Measurements from ENCODE around the gene OBSL1.

Gene OBSL1

DNA sequence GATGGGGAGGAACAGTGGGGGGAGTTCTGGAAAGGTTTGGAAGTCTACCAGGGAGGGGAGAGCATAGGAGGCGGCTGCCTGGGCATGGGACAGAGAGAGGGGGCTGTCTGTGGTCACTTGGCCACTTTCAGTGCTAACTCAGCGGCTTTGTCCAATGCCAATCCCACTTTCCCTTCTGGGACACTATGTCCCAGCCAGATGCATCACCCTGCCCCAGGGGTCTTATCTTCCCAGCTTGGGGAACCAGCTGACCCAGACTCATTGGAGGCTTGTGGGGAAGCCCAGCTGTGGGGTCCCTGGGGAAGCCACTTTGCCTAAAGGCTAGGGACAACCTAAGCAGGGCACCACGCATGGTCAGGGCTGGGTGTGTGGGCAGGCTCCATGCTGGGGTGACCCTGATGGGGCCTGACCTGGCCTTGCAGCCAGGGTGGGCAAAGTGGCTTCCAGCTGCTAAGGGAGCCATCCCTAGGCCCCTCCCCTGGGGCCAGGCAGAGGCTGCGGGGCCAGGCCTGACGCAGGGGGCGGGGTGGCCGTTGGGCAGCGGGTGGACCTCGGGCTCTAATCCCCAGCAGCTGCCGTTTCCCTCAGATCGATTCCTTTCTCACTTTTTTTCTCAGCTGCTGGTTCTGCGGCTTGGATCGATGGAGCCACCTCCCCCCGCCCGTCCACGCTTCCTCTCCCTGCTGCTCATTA lies 58.7 kb downstream of the OBSL1 start:
- no peak for DNase-seq (ENCODE audit: low read depth in 2 of 2)

DNA sequence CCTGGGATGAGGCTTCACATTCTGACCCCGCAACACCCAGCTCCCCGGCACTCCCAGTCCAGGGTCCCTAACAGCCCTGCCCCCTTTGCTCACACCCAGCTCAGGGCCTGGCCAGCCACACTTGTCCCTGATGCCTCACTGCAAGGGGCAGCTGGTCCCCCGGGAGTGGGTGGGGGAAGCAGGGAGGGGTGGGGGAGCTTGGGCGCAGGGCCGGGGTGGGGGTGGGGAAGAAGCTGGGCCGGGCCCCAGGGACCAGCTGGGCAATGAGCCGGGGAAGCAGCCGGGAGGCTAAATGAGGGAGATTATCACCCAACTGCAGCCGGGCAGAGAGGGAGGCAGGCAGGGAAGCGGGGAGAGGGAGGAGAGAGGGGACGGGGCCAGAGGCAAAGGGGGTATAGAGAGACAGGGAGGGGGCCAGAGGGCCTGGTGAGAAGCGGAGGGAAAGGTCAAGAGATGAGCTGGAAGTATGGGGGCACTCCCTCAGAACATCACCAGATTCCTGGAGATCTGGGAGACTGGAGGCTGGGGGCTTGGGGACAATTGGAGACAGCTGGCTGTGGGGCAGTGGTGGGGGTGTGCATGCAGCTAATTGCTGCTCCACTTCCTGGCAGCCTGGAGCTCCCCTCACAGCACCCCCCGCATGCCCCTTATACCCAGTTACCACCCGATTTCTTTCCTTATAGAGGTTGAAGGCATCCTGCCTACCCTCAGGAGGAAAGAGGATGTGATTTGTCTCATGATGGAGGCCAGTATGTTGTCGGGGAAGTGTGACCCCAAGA lies 59.6 kb downstream of the OBSL1 start:
- no peak for DNase-seq (ENCODE audit: low read depth in 2 of 2)

DNA sequence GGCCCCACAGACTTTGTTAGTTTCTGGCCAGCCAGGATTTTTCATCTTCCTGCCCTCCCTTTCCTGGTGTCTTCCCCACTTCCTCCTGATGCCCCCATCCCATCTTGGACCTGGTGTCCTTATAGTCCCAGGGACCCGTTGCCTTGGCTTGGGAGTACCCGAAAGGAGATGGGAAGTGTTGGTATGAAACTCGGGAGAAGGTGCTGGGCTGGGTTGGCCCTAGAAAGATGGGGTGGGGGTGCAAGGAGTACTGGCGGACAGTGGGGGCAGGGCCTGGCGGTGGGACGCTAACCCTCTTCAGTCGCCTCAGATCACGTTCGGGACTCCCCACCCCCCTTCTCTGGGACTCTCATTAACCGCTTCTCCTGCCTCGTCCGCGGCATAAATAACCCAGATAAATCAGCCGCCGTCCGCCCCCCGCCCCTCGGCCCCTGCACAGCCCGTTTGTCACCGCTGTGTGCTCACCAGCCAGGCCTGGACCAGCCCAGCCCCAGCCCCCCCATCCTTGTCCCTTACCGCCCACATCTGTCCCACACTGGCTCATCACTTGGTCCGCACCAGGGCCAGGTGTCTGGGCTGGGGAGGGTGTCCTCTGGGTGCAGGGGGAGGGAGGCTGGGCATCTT lies 60.7 kb downstream of the OBSL1 start:
- DNase-seq (ENCODE audit: low read depth in 2 of 2): no peak

DNA sequence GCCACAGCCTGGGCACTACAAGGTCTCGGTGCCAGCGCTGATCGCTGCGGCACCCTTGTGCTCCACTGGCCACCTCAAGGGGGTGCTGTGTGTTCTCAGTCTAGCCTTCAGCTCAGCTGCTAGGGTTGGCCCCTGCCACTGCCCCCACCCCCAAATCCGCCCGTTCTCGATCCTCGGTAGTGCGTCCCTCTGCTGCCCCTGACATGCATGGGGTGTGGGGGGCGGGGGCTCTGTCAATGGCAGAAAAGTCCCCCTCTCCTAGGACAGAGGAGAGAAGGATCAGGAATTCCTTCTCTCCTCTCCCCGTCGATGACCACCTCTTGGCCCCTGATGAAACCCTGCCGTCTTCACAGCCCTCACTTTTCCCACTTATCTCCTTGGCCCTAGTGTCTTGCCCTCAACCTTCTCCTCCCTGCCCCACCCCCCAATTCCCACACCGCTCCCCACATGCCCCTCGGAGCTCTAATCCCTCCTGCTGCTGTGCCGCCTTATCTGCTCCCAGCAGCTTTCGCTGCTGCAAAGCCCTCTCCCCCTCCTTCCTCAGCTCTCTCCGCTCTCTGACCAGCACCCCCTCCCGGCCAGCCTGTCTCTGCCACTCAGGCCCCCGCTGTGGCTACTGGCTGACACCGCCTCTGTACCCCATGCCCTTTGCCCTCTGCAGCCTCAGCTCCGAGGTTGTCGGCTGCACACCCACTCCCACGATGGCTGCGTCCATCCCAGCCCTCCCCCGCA lies 61.4 kb downstream of the OBSL1 start:
- no peak for DNase-seq (ENCODE audit: low read depth in 2 of 2)

DNA sequence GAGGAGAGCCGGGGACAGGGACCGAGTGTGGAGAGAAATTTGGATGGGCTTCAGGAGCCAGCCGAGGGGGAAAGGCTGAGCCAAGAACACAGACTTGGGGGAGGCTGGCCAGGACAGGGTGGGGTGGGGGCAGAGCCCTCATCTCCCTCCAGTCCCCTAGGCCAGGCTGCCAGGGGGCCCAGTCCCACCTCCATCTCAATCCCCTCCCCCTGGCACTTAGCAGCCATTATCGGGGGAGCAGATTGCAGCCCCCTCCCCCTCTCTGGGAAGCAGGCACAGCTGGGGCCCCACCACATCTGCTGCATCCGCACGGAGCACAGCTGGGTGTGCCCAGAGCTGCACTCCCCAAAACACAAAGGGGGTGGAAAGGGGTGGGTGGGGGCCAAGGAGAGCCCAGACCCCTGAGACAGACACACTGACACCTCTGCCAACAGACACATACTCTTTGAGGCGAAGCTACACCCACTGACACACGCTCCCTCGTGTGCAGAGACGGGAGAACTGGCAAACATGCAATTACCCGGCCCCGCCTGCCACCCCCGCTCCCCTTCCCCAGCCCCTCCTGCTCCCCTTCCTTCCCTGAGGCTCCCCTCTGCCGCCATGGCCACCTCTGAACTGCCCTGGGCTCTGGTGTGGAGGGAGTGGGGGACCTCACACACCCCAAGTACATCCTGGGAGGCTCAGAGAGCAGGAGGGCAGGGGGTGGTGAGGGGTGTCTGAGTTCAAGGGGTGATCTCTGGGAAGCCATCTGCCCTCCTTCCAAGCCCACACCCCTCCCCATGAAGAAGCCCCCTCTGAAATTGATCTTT lies 62.2 kb downstream of the OBSL1 start:
- DNase-seq (ENCODE audit: low read depth in 2 of 2): no peak

DNA sequence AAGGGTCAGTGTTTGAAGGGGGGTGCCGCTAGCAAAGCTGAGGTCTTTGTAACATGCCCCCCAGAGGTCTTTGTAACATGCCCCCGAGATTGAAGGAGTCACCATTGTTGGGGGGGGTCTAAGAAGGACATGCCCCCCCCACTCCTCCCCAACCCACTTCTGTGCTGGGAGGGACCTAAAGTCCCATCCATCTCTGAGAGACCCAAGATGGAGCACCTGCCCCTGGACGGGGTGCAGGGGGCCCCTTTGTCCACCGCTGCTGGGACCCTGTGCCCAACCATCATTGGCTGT lies 63.0 kb downstream of the OBSL1 start:
- no peak for DNase-seq (ENCODE audit: low read depth in 2 of 2)

DNA sequence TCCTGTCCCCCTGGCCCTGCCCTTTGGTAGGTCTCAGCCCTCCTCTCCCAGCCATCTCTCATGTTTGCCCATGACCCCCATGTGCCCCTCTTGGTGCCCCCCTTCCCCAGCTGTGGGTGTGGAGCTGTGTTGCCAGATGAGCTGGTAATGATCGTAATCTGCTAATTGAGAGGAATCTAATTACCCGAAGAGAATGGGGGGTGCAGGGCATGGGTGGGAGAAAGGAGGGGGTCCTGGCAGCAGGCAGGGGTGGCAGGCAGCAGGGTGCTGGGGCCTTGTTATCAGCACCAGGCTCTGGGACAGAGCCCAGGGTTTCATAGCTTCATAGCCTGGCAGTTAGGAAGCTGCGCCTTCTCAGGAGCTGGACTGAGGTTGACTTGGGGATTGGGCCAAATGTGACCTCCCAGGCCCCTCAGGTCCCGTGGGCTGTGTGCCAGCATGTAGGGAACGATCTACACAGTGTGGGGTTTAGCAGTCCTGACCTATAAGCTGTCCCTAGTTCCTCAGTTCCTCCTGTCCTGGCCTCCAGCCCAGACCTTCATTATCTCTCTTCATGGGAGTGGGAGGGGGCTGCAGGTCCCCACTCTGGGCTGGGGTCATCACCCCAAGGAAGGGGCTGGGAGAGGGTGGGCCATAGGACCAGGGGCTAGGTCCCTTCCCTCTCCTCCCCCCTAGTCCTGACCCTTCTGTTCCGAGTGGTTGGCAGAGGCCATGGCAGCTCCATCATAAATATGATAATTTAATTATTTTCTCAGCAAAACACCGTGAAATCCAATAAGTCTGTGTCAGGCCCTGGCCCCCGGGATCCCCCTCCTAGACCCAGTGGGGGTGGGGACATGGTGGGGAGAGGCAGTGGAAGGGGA lies 63.5 kb downstream of the OBSL1 start:
- no peak for DNase-seq (ENCODE audit: low read depth in 2 of 2)

DNA sequence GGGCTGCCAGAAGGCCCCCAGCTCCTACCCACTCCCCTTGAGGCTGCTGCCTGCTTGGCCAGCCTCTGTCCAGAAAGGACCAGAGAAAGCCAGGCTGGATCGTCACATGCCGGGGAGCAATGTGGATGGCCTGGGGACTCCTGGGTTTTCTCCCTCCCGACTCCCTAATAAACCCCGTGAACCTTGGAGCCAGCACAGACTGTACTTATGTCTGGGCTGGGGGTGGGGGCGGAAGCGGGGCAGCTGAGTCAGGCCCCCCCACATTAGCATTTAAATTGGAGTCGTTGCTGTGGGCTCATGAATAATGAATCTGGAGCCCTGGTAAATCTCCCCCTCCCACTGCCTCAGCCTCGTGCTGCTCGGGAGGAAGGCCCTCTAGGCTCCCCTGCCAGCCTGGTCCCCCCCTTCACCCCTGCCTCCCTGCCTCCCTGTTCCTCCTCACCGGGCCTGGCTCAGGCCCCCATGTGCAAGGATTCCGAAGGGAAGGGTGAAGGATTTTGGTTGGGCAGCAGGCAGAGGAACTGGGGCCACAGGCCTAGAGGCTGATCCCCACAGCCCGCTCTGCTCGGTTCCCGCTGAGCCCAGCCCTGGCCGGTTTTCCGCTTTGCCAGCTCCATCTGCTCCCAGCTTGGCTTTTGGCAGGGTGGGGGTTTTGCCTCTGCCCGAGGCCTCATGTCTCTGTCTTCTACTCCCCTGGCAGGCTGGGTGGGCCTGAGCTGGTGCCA lies 64.4 kb downstream of the OBSL1 start:
- DNase-seq (ENCODE audit: low read depth in 2 of 2): no peak

DNA sequence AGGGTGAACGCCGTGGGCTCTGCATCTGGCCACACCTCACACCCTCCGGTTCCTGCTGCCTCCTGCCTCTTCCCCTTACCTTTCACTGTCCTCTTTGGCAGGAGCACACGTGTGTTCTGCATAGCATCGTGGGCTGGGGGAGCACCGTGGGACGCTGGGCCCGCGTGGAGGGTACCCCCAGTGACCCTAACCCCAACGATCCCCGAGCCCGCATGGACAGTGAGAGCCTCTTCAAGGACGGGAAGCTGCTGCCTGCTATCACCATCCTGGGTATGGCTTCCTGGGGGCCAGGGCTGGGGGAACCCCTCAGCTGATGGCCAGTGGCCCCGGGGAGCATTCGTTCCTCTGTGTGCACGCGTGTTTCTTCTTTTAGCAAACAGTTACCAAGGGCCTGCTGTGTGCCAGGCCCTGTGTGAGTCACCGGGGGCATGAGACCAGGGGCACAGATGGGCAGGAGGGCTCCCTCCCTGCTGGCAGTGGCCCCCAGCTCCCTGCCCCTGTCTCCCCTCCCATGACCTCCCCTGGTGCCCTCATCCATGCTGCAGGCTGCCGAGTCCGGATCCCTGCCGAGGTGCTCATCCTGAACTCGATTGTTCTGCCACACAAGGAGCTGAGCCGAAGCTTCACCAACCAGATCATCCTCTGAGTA lies 65.1 kb downstream of the OBSL1 start:
- no peak for DNase-seq (ENCODE audit: low read depth in 2 of 2)

DNA sequence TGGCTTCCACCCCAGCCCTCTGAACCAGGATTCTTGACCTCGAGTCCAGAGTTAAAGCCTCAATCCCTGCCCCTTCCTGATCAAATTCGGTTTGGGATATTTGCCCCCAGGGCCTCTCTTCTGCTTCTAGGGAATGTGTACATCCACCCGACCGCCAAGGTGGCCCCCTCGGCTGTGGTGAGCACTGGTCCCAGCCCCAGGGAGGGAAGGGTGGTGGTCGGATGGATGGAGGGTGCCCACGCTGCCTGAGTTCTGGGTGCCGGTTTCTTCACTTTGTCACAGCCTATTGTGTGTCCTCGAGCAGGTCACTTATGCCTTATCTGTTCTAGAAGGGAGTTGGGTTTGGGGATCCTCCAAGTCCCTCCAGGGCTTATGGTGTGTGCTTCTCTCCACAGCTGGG lies 65.8 kb downstream of the OBSL1 start:
- no peak for DNase-seq (ENCODE audit: low read depth in 2 of 2)

DNA sequence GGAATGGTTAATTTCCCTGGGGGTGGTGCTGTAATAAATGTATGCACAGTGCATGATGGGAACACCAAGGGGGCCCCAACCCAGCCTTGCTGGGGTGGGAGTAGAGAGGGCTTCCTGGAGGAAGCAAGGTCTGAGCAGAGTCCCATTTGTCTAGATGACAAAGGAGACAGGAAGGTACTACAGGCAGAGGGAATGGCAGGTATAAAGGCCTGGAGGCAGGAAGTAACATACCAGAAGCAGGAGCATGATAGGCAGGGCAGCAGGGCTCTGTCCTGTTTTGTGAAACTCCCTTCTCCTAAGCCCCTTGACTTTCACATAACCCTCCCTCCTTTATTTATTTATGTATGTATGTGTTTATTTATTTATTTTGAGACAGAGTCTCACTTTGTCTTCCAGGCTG lies 68.7 kb downstream of the OBSL1 start:
- no peak for DNase-seq (ENCODE audit: low read depth in 2 of 2)

DNA sequence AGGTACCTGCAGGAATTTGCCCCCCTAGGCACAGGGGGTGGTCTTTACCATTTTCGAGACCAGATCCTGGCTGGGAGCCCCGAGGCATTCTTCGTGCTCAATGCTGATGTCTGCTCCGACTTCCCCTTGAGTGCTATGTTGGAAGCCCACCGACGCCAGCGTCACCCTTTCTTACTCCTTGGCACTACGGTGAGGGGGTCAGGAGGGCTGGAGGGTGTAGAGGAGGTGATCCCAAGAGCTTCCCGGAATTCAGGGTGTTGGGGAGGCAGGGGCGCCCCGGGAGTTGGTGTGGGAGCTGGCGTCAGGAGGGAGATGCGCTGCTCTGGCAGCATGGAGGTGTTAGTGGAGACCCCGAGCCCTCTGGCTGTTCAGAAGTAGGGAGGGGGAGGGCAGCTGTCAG lies 69.5 kb downstream of the OBSL1 start:
- DNase-seq (ENCODE audit: low read depth in 2 of 2): no peak
